KMS-11 (cell line): ENCODE data around the gene SPINK8.
"Not testable (repeated sequence)": the region's sequence is repeated elsewhere in the genome, so short reads cannot be mapped to it uniquely, and the experiment has no call there.

Experiments
- H2AFZ ChIP-seq: fragments of 200-600 bp; sonication (generic); 2 replicates; pipeline ENCODE4 v1.6.1; 2016; ENCODE audit warnings: antibody characterized with exemption, mixed run types, low read depth
- H3K27ac ChIP-seq: fragments of 200-600 bp; sonication (generic); 2 replicates; pipeline ENCODE4 v1.6.1; 2016; ENCODE audit warnings: mild to moderate bottlenecking, mixed run types
- H3K27me3 ChIP-seq: fragments of 200-600 bp; sonication (generic); 2 replicates; pipeline ENCODE4 v1.6.1; 2017; ENCODE audit warnings: mild to moderate bottlenecking, low read depth, mixed run types, moderate library complexity; ENCODE audit not compliant: insufficient read depth
- H3K36me3 ChIP-seq: fragments of 200-600 bp; sonication (generic); 2 replicates; pipeline ENCODE4 v1.6.1; 2017; ENCODE audit warnings: mild to moderate bottlenecking, mixed run types; ENCODE audit not compliant: insufficient read depth
- H3K4me1 ChIP-seq: fragments of 200-600 bp; sonication (generic); 2 replicates; pipeline ENCODE4 v1.6.1; 2016; ENCODE audit warnings: mild to moderate bottlenecking, low read depth, mixed run types; ENCODE audit not compliant: poor library complexity, severe bottlenecking
- H3K4me2 ChIP-seq: fragments of 200-600 bp; sonication (generic); 2 replicates; pipeline ENCODE4 v1.7.0; 2016; ENCODE audit warnings: mild to moderate bottlenecking, mixed run types
- H3K4me3 ChIP-seq: fragments of 200-600 bp; sonication (generic); IDR thresholded peaks from 2 replicates; pipeline ENCODE4 v1.6.1; 2017; ENCODE audit warnings: low read depth, low read length, mixed read lengths; ENCODE audit not compliant: insufficient read depth
- H3K79me2 ChIP-seq: fragments of 200-600 bp; sonication (generic); 2 replicates; pipeline ENCODE4 v1.6.1; 2016; ENCODE audit warnings: low read depth, mixed run types; ENCODE audit not compliant: insufficient read depth
- H3K9ac ChIP-seq: fragments of 200-600 bp; sonication (generic); 2 replicates; pipeline ENCODE4 v1.6.1; 2016; ENCODE audit warnings: mild to moderate bottlenecking, mixed run types
- H4K20me1 ChIP-seq: fragments of 200-600 bp; sonication (generic); 2 replicates; pipeline ENCODE4 v1.6.1; 2016; ENCODE audit warnings: mild to moderate bottlenecking, mixed run types; ENCODE audit not compliant: insufficient read depth
- CTCF ChIP-seq: fragments of 200-600 bp; sonication (generic); conservative IDR thresholded peaks from 2 replicates; pipeline ENCODE4 v1.6.1; 2017; ENCODE audit warnings: low read depth, mild to moderate bottlenecking, antibody characterized with exemption, low read length, moderate library complexity, mixed read lengths

SPINK8 gene

GRCh38 chr3:48273594-48274211 is 59.8 kb downstream of the SPINK8 start:
- no peaks in the 10 kb centered on the region for H3K4me1 ChIP-seq
- no peak overlapping the region for H3K9ac ChIP-seq
- H3K27me3 ChIP-seq, result no peaks in the 10 kb centered on the region
- H2AFZ ChIP-seq, result no peak overlapping the region
- no peak overlapping the region for H3K4me2 ChIP-seq
- H4K20me1 ChIP-seq, result no peaks in the 10 kb centered on the region
- peak; percentile 67 for TF ChIP-seq CTCF
- H3K27ac ChIP-seq, result no peak overlapping the region
- H3K79me2 ChIP-seq, result no peaks in the 10 kb centered on the region
- no peaks in the 10 kb centered on the region for H3K36me3 ChIP-seq
- H3K4me3 ChIP-seq, result no peak overlapping the region

DNA sequence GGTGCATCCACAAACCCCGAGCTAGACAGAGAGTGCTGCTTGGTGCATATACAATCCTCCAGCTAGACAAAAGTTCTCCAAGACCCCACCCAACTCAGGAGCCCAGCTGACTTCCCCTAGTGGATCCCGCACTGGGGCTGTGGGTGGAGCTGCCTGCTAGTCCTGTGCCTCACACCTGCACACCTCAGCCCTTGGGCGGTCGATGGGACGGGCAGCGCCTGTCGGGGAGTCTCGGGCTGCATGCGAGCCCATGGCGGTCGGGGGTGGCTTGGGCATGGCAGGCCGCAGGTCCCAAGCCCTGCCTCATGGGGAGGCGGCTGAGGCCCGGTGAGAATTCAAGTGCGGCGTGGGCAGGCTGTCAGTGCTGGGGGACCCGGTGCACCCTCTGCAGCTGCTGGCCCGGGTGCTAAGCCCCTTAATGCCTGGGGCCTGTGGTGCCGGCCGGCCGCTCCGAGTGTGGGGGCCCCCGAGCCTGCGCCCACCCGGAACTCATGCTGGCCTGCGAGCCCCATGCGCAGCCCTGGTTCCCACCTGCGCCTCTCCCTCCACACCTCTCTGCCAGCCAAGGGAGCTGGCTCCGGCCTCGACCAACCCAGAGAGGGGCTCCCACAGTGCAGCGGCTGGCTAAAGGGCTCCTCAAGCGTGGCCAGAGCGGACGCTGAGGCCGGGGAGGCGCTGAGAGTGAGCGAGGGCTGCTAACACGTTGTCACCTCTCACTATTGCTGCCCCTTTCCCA is 61.5 kb downstream of the SPINK8 start:
- no peak overlapping the region for H2AFZ ChIP-seq
- no peak overlapping the region for H3K27ac ChIP-seq
- H4K20me1 ChIP-seq, result no peaks in the 10 kb centered on the region
- no peak overlapping the region for H3K4me3 ChIP-seq
- no peak overlapping the region for H3K9ac ChIP-seq
- no peak for TF ChIP-seq CTCF
- H3K4me2 ChIP-seq, result no peak overlapping the region
- no peaks in the 10 kb centered on the region for H3K79me2 ChIP-seq
- no peaks in the 10 kb centered on the region for H3K4me1 ChIP-seq
- no peaks in the 10 kb centered on the region for H3K27me3 ChIP-seq
- H3K36me3 ChIP-seq, result no peaks in the 10 kb centered on the region

- H3K4me1 ChIP-seq, H3K79me2 ChIP-seq, H3K36me3 ChIP-seq, H3K4me3 ChIP-seq, H2AFZ ChIP-seq, H3K4me2 ChIP-seq, H3K27me3 ChIP-seq, H3K9ac ChIP-seq, H3K27ac ChIP-seq, H4K20me1 ChIP-seq: not testable (repeated sequence)
Observed at GRCh38 chr3:48271223-48271622, 62.2 kb downstream of the SPINK8 start.

DNA sequence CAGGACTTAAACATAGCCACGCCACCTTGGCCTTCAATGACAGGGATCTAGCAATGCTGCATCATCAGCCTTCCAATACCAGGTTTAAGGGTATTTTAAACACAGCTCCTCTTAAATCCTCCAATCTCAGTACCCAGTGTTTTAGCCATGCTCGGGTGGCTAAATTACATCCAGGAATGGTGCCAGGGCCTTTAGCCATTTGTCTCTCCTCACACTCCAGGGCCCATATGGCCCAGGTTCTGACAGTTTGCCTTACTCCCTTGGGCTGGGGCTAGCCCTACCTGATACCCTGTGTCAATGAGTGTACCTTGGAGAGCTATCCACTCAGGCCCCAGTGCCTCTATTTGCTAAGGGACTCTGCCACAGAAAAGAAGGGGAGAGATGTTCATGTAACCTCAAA is 63.2 kb downstream of the SPINK8 start:
- no peaks in the 10 kb centered on the region for H3K79me2 ChIP-seq
- H2AFZ ChIP-seq, result no peak overlapping the region
- no peak overlapping the region for H3K4me2 ChIP-seq
- no peaks in the 10 kb centered on the region for H3K27me3 ChIP-seq
- H4K20me1 ChIP-seq, result no peaks in the 10 kb centered on the region
- TF ChIP-seq CTCF, result no peak
- no peak overlapping the region for H3K27ac ChIP-seq
- H3K4me3 ChIP-seq, result no peak overlapping the region
- H3K9ac ChIP-seq, result no peak overlapping the region
- no peaks in the 10 kb centered on the region for H3K4me1 ChIP-seq
- H3K36me3 ChIP-seq, result no peaks in the 10 kb centered on the region

DNA sequence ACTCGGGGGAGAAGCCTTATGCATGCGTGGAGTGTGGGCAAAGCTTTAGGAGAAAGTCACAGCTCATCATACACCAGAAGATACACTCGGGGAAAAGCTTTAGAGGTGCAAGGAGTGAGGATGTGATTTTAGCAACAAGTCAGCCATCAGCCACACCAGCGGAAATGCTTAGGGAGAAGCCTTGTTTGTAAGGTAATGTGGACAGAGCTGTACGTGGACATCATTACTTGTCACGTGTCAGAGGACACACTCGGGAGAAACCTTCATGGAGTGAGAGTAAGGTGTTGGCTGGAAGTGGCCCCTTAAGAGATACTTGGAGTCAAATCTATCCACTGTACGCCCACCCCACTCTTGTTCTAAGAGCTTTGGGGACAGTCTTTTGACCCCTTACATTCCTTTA is 63.9 kb downstream of the SPINK8 start:
- H3K4me3 ChIP-seq, result no peak overlapping the region
- no peaks in the 10 kb centered on the region for H3K4me1 ChIP-seq
- no peaks in the 10 kb centered on the region for H3K36me3 ChIP-seq
- H3K9ac ChIP-seq, result no peak overlapping the region
- no peak for TF ChIP-seq CTCF
- H2AFZ ChIP-seq, result no peak overlapping the region
- H4K20me1 ChIP-seq, result no peaks in the 10 kb centered on the region
- no peak overlapping the region for H3K27ac ChIP-seq
- no peak overlapping the region for H3K4me2 ChIP-seq
- H3K27me3 ChIP-seq, result no peaks in the 10 kb centered on the region
- H3K79me2 ChIP-seq, result no peaks in the 10 kb centered on the region
